HEK293 (cell line): ENCODE results near the gene NOLC1.
A peak's percentile ranks its signal among the peaks of the same experiment; 100 is the strongest.

ENCODE experiments used
- CTCF ChIA-PET: fragments of 350-600 bp; formaldehyde crosslinking; extraction: SDS; loops from one replicate; lab custom pipeline; 2021; ENCODE audit warnings: antibody characterized with exemption; lab: Yijun Ruan, JAX
- POLR2A ChIA-PET: fragments of 300-600 bp; formaldehyde crosslinking; extraction: SDS; loops from one replicate; lab custom pipeline; 2020; ENCODE audit warnings: antibody characterized with exemption, inconsistent platforms; lab: Yijun Ruan, JAX
- H3K27ac ChIP-seq: fragments of 200-500 bp; sonication (Bioruptor generic); 2 replicates; pipeline ENCODE4 v1.5.1; 2014; ENCODE audit warnings: low read depth, low read length, control low read depth, inconsistent platforms; ENCODE audit errors: extremely low read depth
- H3K36me3 ChIP-seq, 2 experiments: fragments of 200-500 bp in 1 of 2; sonication (Bioruptor generic) in 1 of 2; 1 replicate in 1 of 2; 2 replicates in 1 of 2; pipeline ENCODE4 v1.5.1; 2014 to 2017; ENCODE audit warnings: inconsistent platforms in 2 of 2, low read length in 2 of 2; ENCODE audit not compliant: control insufficient read depth in 2 of 2, insufficient read depth in 1 of 2
- H3K4me1 ChIP-seq: fragments of 200-500 bp; sonication (Bioruptor generic); 2 replicates; pipeline ENCODE4 v1.5.1; 2014; ENCODE audit warnings: mild to moderate bottlenecking, low read length, inconsistent platforms; ENCODE audit not compliant: control insufficient read depth, insufficient read depth
- H3K4me3 ChIP-seq: 2 replicates; pipeline ENCODE4 v1.5.1; 2011; ENCODE audit warnings: low read depth, mild to moderate bottlenecking, control low read depth, low read length, moderate library complexity
- H3K9me3 ChIP-seq: fragments of 200-500 bp; sonication (Bioruptor generic); 2 replicates; pipeline ENCODE4 v1.5.1; 2014; ENCODE audit warnings: low read depth, low read length, inconsistent platforms; ENCODE audit not compliant: control insufficient read depth, insufficient read depth
- FEZF1 ChIP-seq: fragments of 450-650 bp; formaldehyde crosslinking; IDR thresholded peaks from 2 replicates; pipeline ENCODE4 v1.5.1; 2016; ENCODE audit warnings: missing biosample characterization, missing genetic modification characterization
- ZBTB20 ChIP-seq: fragments of 450-650 bp; formaldehyde crosslinking; IDR thresholded peaks from 2 replicates; pipeline ENCODE4 v1.5.1; 2016; ENCODE audit warnings: missing biosample characterization, missing genetic modification characterization
- ZNF146 ChIP-seq: fragments of 450-650 bp; formaldehyde crosslinking; IDR thresholded peaks from 2 replicates; pipeline ENCODE4 v1.5.1; 2016; ENCODE audit warnings: missing biosample characterization, missing genetic modification characterization
- ZNF335 ChIP-seq: fragments of 450-650 bp; formaldehyde crosslinking; conservative IDR thresholded peaks from 2 replicates; pipeline ENCODE4 v1.5.1; 2016; ENCODE audit warnings: missing biosample characterization, missing genetic modification characterization
- ZNF692 ChIP-seq: fragments of 450-650 bp; formaldehyde crosslinking; IDR thresholded peaks from 2 replicates; pipeline ENCODE4 v1.5.1; 2016; ENCODE audit warnings: missing biosample characterization, missing genetic modification characterization
- TF ChIP-seq, protein P1 (sequence below): fragments of 450-650 bp; formaldehyde crosslinking; IDR thresholded peaks from 2 replicates; pipeline ENCODE4 v1.5.1; 2016; ENCODE audit warnings: missing biosample characterization, missing genetic modification characterization, low read depth

NOLC1 gene

GRCh38 chr10:102208311-102209035 is 56.3 kb downstream of the NOLC1 start:
- CTCF ChIA-PET = interaction anchor here (0.6 to 2.5 kb wide), 7 partner anchors 21 to 588 kb away, joined by 3 to 12 read pairs (median 3); no protein-coding TSS in a partner anchor
- Histone ChIP-seq H3K27ac (no peak overlapping the region), H3K36me3 (no peaks in the 10 kb centered on the region), H3K4me3 (no peak overlapping the region), H3K9me3 (no peaks in the 10 kb centered on the region), H3K4me1 (0 out of 2 replicates have a peak, but pooled peaks cover 2% of the 10 kb centered on the region)
- POLR2A ChIA-PET = no interaction called here
- TF ChIP-seq ZNF692 (tag by site-specific recombination) (peak; percentile 29; the same call in 1 of the 2 replicates), ZNF335 (tag by site-specific recombination) (peak; percentile 21; the same call in 1 of the 2 replicates), ZBTB20 (tag by site-specific recombination) (peak; percentile 73)
- TF ChIP-seq, protein P1, sequence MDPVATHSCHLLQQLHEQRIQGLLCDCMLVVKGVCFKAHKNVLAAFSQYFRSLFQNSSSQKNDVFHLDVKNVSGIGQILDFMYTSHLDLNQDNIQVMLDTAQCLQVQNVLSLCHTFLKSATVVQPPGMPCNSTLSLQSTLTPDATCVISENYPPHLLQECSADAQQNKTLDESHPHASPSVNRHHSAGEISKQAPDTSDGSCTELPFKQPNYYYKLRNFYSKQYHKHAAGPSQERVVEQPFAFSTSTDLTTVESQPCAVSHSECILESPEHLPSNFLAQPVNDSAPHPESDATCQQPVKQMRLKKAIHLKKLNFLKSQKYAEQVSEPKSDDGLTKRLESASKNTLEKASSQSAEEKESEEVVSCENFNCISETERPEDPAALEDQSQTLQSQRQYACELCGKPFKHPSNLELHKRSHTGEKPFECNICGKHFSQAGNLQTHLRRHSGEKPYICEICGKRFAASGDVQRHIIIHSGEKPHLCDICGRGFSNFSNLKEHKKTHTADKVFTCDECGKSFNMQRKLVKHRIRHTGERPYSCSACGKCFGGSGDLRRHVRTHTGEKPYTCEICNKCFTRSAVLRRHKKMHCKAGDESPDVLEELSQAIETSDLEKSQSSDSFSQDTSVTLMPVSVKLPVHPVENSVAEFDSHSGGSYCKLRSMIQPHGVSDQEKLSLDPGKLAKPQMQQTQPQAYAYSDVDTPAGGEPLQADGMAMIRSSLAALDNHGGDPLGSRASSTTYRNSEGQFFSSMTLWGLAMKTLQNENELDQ = no peak

- CTCF ChIA-PET = interaction anchor here (0.6 to 1.1 kb wide), 3 partner anchors 12 to 42 kb away, joined by 3 to 5 read pairs (median 4); no protein-coding TSS in a partner anchor
- Histone ChIP-seq H3K4me3 (no peak overlapping the region), H3K36me3 (no peaks in the 10 kb centered on the region), H3K4me1 (0 out of 2 replicates have a peak, but pooled peaks cover 2% of the 10 kb centered on the region), H3K9me3 (no peaks in the 10 kb centered on the region), H3K27ac (no peak overlapping the region)
- TF ChIP-seq ZNF146 (0 out of 2 replicates have a peak, but pooled peaks have one; percentile 30), FEZF1 (tag by site-specific recombination) (no peak)
- POLR2A ChIA-PET = no interaction called here
Observed at GRCh38 chr10:102211615-102212299, 59.6 kb downstream of the NOLC1 start.
